ENCODE results near the gene CNNM3.

Gene CNNM3

GRCh38 chr2:96881349-96882195 is 65.5 kb downstream of the CNNM3 start:
- no peak for DNase-seq

GRCh38 chr2:96882230-96882629 is 66.2 kb downstream of the CNNM3 start:
- no peak for DNase-seq

- no peak for DNase-seq
These were observed 66.8 kb downstream of the CNNM3 start for GRCh38 chr2:96882906-96883305.

- no peak for DNase-seq
These were observed 67.2 kb downstream of the CNNM3 start for GRCh38 chr2:96883306-96883705.
